Adrenal gland (tissue), 12 donors: Measurements from ENCODE around the gene CAPRIN2. TPM values are rescaled to one million over a fixed set of nuclear protein-coding genes. Genes with fewer than 3 reads are reported as not detected.
A peak's percentile ranks its signal among the peaks of the same experiment; 100 is the strongest.

Experiments
- DNase-seq, 7 donors: peaks; one replicate each; pipeline ENCODE4 v3.0.0-alpha.2; 2019 to 2020
- H3K27ac ChIP-seq, 5 donors: fragments of 200-600 bp; sonication (generic) in 4 of 5; 1 replicate in 3 of 5; 2 replicates in 2 of 5; pipeline versions ENCODE4 v1.5.1 to v1.8.0; 2016 to 2020; ENCODE audit warnings: mild to moderate bottlenecking in 1 of 5
- H3K27me3 ChIP-seq: fragments of 200-600 bp; 2 replicates; pipeline ENCODE4 v1.8.0; 2021
- H3K36me3 ChIP-seq, 2 donors: fragments of 200-600 bp; replicated peaks in 1 of 2; 1 replicate in 1 of 2; 2 replicates in 1 of 2; pipeline versions ENCODE4 v1.5.1 to v1.8.0; 2018 to 2022
- H3K4me1 ChIP-seq, 2 donors: fragments of 200-600 bp; replicated peaks in 1 of 2; 1 replicate in 1 of 2; 2 replicates in 1 of 2; pipeline versions ENCODE4 v1.5.1 to v1.8.0; 2018 to 2021
- H3K4me3 ChIP-seq, 4 donors: fragments of 200-600 bp; sonication (generic) in 3 of 4; one replicate each; pipeline ENCODE4 v1.5.1; 2016 to 2018
- H3K9me3 ChIP-seq, 3 donors: fragments of 200-600 bp; sonication (generic) in 1 of 3; replicated peaks in 1 of 3; 1 replicate in 2 of 3; 2 replicates in 1 of 3; pipeline versions ENCODE4 v1.5.1 to v1.8.0; 2016 to 2021
- POLR2A ChIP-seq, 2 donors: fragments of 450-650 bp; IDR thresholded peaks; one replicate each; pipeline ENCODE4 v1.6.1; 2017; ENCODE audit warnings: antibody characterized with exemption in 2 of 2, mild to moderate bottlenecking in 2 of 2, moderate library complexity in 1 of 2
- WGBS, 4 donors: extraction: QIAGEN DNeasy Blood & Tissue Kit in 2 of 4; methylation state at CpG; one replicate each; pipeline versions ENCODE4 v1.1.5 to v1.1.7; 2013 to 2017; 5-methylcytosine and 5-hydroxymethylcytosine counted together
- intact Hi-C, 2 donors: fragments of 100-400 bp; cut with DNase I; formaldehyde crosslinking; loops; one replicate each; pipeline versions ENCODE4 v1.14.1 to v1.15.0; 2022 to 2023
- polyA plus RNA-seq, 3 donors: library from polyadenylated mRNA; stranded (reverse); fragments of 200-250 nt in 2 of 3; fragments of 350-450 nt in 1 of 3; fragmentation: Illumina TruSeq in 1 of 3; extraction: RNeasy Lipid Tissue Mini Kit (QIAGEN cat#74804) in 1 of 3; gene quantifications; one replicate each; pipeline ENCODE4 v1.2.3, GENCODE V29; 2013 to 2014
- total RNA-seq, 9 donors: library from RNA; depleted of rRNA in 4 of 9; stranded (reverse); fragments of >200 nt in 4 of 9; fragments of 120-200 nt in 1 of 9; fragmentation: NEBNext Ultra II Directional in 1 of 9; extraction: Animal tissue kit (Norgen Biotek cat#: 25700) in 1 of 9; gene quantifications; one replicate each; pipeline versions ENCODE4 v1.1.0 to v1.2.4, GENCODE V29; 2013 to 2023
- TF ChIP-seq, protein P1 (sequence below), 6 experiments: fragments of 450-650 bp in 4 of 6; fragments of 200-600 bp in 2 of 6; sonication (generic) in 1 of 6; IDR thresholded peaks; 1 replicate in 5 of 6; 2 replicates in 1 of 6; pipeline versions ENCODE4 v1.5.1 to v1.8.0; 2016 to 2021; ENCODE audit warnings: antibody characterized with exemption in 6 of 6, mild to moderate bottlenecking in 2 of 6, moderate library complexity in 1 of 6
- donor health status: healthy with polysubstance abuse.
- donor health status: Bipolar disorder and iron deficiency.
- donor health status: DM: yes; HTN: yes; CAD: no.
- donor health status: DM: no; HTN: no; CAD: no.
- donor health status: DM: no; HTN: no; CAD: no.
- donor health status: DM: yes; HTN: yes; CAD: no.

CAPRIN2 gene
- total and polyA plus RNA-seq, 12 donors = 12.1 to 40.4 (median 26.2) TPM

- Histone ChIP-seq H3K4me1 (peaks cover 14 to 46% of the 10 kb centered on the region in 2 donors), H3K27ac (peak overlapping the region in 3 of 5 donors; percentile 36 to 62 (median 45)), H3K9me3 (no peaks in the 10 kb centered on the region), H3K27me3 (no peaks in the 10 kb centered on the region), H3K4me3 (no peak overlapping the region), H3K36me3 (no peaks in the 10 kb centered on the region)
- 46 to 68% (median 56%) methylated on average over 4 of the region's 4 CpGs for WGBS, 4 donors
- TF ChIP-seq, protein P1, sequence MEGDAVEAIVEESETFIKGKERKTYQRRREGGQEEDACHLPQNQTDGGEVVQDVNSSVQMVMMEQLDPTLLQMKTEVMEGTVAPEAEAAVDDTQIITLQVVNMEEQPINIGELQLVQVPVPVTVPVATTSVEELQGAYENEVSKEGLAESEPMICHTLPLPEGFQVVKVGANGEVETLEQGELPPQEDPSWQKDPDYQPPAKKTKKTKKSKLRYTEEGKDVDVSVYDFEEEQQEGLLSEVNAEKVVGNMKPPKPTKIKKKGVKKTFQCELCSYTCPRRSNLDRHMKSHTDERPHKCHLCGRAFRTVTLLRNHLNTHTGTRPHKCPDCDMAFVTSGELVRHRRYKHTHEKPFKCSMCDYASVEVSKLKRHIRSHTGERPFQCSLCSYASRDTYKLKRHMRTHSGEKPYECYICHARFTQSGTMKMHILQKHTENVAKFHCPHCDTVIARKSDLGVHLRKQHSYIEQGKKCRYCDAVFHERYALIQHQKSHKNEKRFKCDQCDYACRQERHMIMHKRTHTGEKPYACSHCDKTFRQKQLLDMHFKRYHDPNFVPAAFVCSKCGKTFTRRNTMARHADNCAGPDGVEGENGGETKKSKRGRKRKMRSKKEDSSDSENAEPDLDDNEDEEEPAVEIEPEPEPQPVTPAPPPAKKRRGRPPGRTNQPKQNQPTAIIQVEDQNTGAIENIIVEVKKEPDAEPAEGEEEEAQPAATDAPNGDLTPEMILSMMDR (IDR thresholded peaks at IDR 0.05) = no peak
- TF ChIP-seq POLR2A (IDR thresholded peaks at IDR 0.05) = peak in 1 of 2 donors; percentile 34
- intact Hi-C loops = no loop called here
- peak; percentile 35 to 75 (median 61) for DNase-seq
These were observed 63.5 kb downstream of the CAPRIN2 start for GRCh38 chr12:30691122-30691879.

- Histone ChIP-seq H3K27ac (no peak overlapping the region), H3K4me3 (no peak overlapping the region), H3K27me3 (no peaks in the 10 kb centered on the region), H3K36me3 (peaks cover 0 to 9% of the 10 kb centered on the region in 2 donors), H3K4me1 (peaks cover 9 to 23% of the 10 kb centered on the region in 2 donors), H3K9me3 (peaks cover 0 to 3% (median 0%) of the 10 kb centered on the region in 3 donors)
- DNase-seq = no peak
- 63 to 77% (median 71%) methylated on average over 2 of the region's 2 CpGs for WGBS, 4 donors
- TF ChIP-seq, protein P1 (IDR thresholded peaks at IDR 0.05) = no peak
- TF ChIP-seq POLR2A (IDR thresholded peaks at IDR 0.05) = no peak
- intact Hi-C loops = no loop called here
These were observed 67.3 kb downstream of the CAPRIN2 start for GRCh38 chr12:30687265-30687986.

- Histone ChIP-seq H3K9me3 (peaks cover 0 to 7% (median 0%) of the 10 kb centered on the region in 3 donors), H3K36me3 (peaks cover 0 to 18% of the 10 kb centered on the region in 2 donors), H3K27me3 (no peaks in the 10 kb centered on the region), H3K27ac (no peak overlapping the region), H3K4me1 (no peaks in the 10 kb centered on the region), H3K4me3 (no peak overlapping the region)
- WGBS, 4 donors = 72 to 83% (median 74%) methylated on average over 1 of the region's 1 CpG
- TF ChIP-seq, protein P1 (IDR thresholded peaks at IDR 0.05) = no peak
- TF ChIP-seq POLR2A (IDR thresholded peaks at IDR 0.05) = no peak
- intact Hi-C loops = no loop called here
- DNase-seq = no peak
These were observed 75.5 kb downstream of the CAPRIN2 start for GRCh38 chr12:30679241-30679640.

- Histone ChIP-seq H3K36me3 (peaks cover 0 to 21% of the 10 kb centered on the region in 2 donors), H3K4me1 (no peaks in the 10 kb centered on the region), H3K9me3 (peaks cover 0 to 7% (median 0%) of the 10 kb centered on the region in 3 donors), H3K4me3 (no peak overlapping the region), H3K27ac (no peak overlapping the region), H3K27me3 (no peaks in the 10 kb centered on the region)
- no peak for DNase-seq
- 86 to 90% (median 88%) methylated on average over 1 of the region's 1 CpG for WGBS, 4 donors
- intact Hi-C loops = no loop called here
- TF ChIP-seq POLR2A (IDR thresholded peaks at IDR 0.05) = no peak
- TF ChIP-seq, protein P1 (IDR thresholded peaks at IDR 0.05) = no peak
These were observed 76.5 kb downstream of the CAPRIN2 start for GRCh38 chr12:30678221-30678620.
